Measurements from ENCODE around the gene CDX1.

The CDX1 gene

DNA sequence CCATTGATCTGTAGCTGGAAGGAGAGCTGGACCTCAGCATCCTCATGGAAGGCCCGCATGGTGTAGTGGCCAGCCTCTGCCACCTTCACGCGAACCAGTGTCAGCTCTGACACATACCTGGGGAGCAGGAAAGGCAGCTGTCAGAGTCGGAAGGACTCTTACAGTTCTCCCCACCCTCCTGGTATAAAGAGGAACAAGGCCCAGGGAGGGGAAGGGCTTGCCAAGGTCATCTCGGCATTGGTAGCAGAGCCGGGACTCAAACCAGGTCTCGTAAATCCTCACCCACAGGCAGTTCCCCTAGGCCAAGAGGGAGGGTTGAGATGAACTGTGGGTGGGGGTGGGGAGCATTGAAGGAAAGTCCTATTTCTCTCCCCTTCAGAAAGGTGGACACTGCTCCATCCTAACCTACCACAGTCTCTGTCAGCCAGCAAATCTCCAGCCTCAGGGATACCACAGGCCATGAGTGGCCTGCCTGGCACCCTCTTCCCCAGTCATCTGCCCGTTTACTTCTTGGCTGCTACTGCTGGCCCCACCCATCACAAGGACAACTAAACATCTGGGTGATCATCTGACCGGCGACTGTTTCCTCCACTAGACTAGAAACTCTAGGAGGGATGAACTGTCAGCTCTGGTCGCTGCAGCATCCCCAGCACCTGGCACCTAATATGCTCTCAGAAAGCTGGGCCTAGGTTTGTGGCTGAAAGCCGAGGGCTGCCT is 34.4 kb upstream of the CDX1 start:
- no peak for DNase-seq (ENCODE audit: low read depth)

DNA sequence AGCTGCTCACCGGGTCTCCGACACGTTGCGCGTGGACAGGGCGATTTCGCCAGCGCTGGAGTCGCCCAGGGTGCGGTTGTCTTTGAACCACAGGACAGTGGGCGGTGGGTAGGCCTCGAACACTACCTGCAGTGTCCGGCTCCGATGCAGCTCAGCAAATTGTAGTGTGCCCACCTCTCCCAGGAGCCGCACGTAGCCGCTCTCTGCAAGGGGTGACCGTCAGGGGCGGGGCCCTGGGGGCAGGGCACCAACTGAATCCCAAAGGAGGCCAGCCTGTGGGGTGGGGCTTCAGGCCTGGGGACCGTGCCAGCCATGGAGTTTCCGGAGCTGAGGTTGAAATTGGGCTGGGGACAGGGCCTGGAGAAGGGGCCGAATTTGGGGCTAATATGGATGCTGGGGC is 33.8 kb upstream of the CDX1 start:
- no peak for DNase-seq (ENCODE audit: low read depth)

- DNase-seq (ENCODE audit: low read depth): no peak
These were observed 32.9 kb upstream of the CDX1 start for GRCh38 chr5:150133581-150134197.

DNA sequence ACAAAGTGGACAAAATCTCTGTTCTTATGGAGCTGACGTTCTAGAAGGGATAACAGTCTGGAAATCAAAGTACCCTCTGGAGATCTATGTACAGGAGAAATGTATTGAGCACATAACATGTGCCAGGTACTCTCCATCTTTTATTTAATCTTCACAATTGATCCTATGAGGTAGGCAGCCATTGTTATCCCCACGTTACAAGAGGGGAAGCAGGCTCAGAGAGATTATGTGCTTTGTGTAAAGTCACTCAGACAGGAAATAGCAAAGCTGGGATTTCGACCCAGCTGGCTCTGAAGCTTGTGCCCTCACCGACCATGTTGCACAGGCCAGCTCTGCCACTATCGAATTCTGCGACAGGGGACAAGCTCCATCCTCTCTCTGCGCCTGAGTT is 32.4 kb upstream of the CDX1 start:
- DNase-seq (ENCODE audit: low read depth): no peak

- DNase-seq (ENCODE audit: low read depth): no peak
These were observed 30.8 kb upstream of the CDX1 start for GRCh38 chr5:150135557-150136304.

GRCh38 chr5:150136305-150137167 is 30.0 kb upstream of the CDX1 start:
- DNase-seq (ENCODE audit: low read depth): no peak

DNA sequence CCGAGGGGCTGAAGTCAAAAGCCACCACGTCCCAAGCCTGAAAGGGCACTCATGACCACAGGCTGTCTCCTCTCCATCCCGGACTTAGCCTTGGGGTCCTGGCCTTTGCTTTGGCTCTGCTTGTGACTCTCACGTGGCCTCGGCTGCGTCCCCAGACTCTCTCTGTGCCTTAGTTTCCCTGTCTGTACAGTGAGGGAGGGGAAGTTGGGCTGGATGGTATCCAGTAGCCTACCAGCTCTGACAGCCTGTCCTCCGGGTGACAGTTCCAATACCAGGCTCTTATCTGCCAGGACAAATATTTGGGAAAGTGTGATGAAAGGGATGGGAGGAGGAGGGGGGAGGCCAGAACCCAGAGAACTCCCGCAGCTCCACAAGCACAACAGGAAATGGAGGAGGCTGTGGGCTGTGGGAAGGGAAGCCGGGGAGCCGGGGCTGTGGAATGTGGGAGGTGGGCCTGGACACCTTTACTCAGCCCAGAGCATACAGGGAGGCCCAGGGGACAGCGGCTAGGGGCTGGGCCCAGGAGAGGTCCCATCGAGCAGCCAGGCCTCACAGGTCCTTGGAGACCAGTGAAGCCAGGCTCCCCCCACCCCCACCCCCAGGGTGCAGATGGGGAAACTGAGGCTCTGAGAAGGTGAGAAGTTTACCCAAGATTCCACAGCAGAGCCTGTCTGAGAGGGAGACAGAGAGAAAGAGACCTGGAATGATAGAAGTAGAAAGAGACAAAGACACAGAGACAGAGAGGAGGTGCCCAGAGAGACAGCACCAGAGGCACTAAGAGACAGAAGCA is 29.2 kb upstream of the CDX1 start:
- DNase-seq (ENCODE audit: low read depth): no peak

DNA sequence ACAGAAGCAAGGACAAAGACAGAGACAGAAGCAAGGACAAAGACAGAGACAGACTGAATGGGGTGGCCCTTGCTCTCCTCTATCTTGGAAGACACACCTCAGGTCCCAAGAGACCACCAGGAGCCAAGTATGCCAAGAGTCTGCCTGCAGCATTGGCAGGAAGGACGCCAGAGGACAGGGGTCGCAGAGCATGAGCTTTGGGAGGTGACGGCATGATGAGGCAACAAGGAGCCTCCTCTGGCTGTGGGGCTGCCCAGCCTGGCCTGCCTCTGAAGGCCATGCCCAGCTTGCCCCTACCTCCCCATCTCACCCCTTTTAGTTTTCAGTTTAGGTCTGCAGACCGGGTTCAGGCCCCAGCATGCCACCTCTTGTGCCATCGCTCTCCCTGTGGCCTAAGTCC is 28.6 kb upstream of the CDX1 start:
- DNase-seq (ENCODE audit: low read depth): no peak

DNA sequence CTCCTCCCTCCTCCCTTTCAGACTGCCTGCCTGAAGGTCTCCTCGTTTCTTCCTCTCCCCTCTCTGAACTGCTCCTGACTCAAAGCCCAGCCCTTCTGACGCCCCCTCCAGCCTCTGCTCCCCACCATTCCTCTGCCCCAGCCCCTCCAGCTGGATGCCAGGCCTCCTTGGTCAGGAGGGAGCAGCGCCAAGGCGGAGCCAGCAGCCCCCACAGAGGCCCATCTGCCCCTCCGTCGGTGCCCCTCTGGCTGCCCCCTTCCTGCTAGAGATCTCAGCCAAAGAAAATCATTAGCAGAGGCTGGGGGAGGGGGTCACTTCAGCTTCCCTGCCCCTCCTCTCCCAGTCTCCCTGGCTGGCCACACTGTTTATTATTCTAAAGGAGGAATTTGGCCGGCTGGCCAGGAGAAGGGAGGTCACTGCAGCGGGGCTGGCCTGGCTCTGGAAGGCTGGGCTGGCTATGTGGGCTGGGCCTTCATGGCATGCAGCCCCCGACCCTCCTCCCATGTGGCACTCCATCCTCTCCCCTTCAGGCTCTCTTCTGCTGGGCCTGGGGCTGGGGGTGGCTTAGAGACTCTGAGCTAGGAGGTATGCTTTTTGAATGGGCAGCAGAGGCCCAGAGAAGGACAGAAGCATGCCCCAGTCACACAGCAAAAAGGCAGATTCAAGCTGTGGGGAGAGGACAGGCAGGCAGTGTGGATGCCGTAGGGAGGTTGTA is 27.9 kb upstream of the CDX1 start:
- no peak for DNase-seq (ENCODE audit: low read depth)

- no peak for DNase-seq (ENCODE audit: low read depth)
These were observed 27.2 kb upstream of the CDX1 start for GRCh38 chr5:150139334-150139733.

GRCh38 chr5:150140830-150141229 is 25.7 kb upstream of the CDX1 start:
- DNase-seq (ENCODE audit: low read depth): no peak

DNA sequence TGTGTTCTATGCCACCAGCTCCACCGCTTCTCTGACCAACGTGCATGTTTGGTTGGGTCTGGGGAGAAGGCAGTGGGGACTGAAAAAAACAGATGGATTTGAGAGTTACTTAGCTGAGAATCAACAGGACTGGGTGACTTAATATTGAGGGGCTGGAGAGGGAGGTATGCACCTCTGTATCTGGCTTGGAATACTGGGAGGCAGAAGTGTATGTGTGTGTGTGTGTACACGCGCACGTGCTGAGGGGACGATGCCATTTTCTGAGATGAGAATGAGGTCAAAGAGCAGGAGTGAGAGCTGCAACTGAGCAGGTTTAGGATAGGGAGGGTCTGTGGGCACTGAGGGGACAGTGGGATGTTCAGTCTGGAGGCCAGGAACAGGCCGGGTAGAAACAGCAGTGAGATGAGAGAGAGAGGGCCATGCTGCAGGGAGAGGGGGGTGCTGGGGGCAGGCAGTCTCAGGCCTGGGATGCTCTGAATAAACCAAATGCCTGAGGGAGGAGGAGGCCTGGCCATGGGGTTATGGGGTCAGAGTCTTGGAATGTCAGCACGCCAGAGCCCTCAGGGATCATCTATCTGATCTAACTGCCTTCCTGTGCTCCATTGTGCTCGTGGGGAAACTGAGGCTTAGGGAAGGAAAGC is 24.9 kb upstream of the CDX1 start:
- no peak for DNase-seq (ENCODE audit: low read depth)

DNA sequence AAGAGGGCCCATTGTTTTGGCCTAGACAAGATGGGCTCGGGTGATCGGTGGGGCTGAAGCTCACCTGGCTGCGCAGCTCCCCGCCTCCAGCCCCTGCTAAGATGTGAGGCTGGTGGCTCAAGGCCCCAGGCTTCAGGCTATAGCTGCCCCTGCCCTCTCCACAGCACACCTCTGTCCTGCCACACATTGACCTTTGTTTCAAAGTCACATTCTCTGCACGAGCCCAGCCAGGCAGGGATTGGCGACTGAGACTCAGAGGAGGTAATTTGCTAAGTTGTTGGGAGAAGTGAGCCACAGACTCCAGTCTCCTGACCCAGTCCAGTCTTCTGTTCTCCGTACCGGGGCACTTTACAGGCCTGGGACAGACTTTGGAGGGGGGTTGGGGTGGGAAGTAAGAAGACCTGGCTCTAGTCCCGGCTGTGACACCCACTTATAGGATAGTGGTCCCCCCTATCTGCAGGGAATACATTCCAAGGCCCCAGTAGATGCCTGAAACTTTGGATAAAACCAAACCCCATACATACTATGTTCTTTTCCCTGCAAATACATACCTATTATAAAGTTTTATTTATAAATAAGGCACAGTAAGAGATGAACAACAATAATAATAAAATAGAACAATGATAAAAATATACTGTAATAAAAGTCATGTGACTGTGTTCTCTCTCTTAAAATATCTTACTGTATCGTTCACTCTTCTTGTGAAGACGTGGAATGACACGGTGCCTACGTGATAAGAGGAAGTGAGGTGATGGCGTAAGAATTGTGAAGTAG is 24.2 kb upstream of the CDX1 start:
- no peak for DNase-seq (ENCODE audit: low read depth)

DNA sequence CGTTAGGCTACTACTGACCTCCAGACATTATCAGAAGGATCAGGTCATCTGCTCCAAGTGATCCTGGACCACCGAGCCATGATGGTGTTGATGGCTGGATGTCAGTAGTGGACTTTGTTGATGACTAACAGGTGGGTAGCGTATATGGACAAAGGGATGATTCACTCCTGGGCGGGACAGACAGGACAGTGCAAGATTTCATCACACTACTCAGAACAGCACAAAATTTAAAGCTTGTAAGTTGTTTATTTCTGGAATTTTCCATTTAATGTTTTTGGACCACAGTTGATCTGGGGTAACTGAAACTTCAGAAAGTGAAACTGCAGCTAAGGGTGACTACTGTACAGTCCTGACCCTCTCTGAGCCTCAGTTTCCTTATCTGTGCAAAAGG is 23.6 kb upstream of the CDX1 start:
- no peak for DNase-seq (ENCODE audit: low read depth)

DNA sequence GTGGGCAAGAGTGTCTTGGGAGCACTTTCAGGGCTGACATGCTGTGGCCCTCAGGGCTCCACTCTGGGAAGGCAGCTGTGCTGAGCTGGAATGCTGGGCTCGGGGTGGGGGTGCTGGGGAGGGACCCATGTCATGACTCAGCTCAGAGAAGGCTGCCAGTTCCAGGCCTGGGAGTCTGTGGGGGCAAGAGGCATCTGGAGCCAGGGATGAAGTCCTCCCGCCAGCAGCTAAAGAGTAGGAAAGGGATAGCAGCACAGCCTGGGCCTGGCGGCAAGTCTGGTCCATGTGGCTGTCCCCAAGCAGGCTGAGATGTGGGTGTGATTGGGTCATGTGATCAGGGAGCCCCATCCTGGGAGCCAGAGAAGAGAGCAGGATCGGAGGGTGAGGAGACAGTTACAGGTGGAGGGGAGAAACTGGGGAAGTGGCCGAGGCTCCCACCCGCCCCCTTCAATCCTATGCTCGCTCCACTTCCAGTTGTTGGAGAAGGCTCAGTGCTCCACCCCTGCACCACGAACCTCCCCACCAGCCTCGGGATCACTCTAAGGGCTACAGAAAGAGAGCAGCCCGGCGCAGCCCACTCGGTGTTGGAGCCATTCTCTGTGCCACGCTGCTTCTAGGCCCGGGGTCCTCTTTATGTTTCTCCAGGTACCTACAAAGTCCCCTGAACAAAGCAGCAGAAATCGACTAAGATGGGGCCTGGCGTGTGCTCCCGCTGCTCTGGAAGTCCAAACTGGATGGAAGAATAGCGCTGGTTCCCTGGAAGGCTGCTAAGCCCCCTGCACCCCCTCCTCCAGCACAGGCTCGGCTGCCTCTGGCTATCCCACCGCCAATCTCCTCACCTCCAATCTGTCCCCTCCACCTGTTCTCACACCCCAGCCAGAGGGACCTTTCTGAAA is 23.0 kb upstream of the CDX1 start:
- DNase-seq (ENCODE audit: low read depth): peak; percentile 79

- no peak for DNase-seq (ENCODE audit: low read depth)
These were observed 22.3 kb upstream of the CDX1 start for GRCh38 chr5:150144246-150144801.

GRCh38 chr5:150144879-150145278 is 21.7 kb upstream of the CDX1 start:
- no peak for DNase-seq (ENCODE audit: low read depth)

- DNase-seq (ENCODE audit: low read depth): no peak
These were observed 20.3 kb upstream of the CDX1 start for GRCh38 chr5:150146235-150146634.

Measured in HS-27A (cell line).